SK-N-SH (cell line): ENCODE measurements around the gene HOXA2. TPM values are rescaled to one million over a fixed set of nuclear protein-coding genes. Genes with fewer than 3 reads are reported as not detected.

Experiments
- CTCF ChIA-PET: fragments of 300-600, 350-600 bp; formaldehyde crosslinking; extraction: SDS; loops from one replicate; lab custom pipeline; 2021; lab: Yijun Ruan, JAX
- POLR2A ChIA-PET: fragments of 350-600 bp; sonication (Branson Sonifier 250); formaldehyde crosslinking; extraction: SDS; loops from one replicate; lab custom pipeline; 2020; ENCODE audit warnings: antibody characterized with exemption, inconsistent platforms; lab: Yijun Ruan, JAX
- DNase-seq: peaks from one replicate; pipeline ENCODE4 v3.0.0; 2012
- H2AFZ ChIP-seq: fragments of 200-600 bp; sonication (generic); 2 replicates; pipeline ENCODE4 v1.8.1; 2016; ENCODE audit warnings: antibody characterized with exemption, mild to moderate bottlenecking, low read depth
- H3F3A ChIP-seq: fragments of 200-600 bp; sonication (generic); replicated peaks from 2 replicates; pipeline ENCODE3; 2016; ENCODE audit warnings: antibody characterized with exemption, mild to moderate bottlenecking; ENCODE audit not compliant: insufficient read depth
- H3K27ac ChIP-seq, 2 experiments: fragments of 200-500 bp in 1 of 2; fragments of 200-600 bp in 1 of 2; sonication (Bioruptor generic) in 1 of 2; sonication (generic), shearing (Covaris generic) in 1 of 2; 2 replicates each; pipeline versions ENCODE4 v1.5.1 to v1.6.1; 2014 to 2016; ENCODE audit warnings: low read depth in 2 of 2, inconsistent platforms in 1 of 2, low read length in 1 of 2, mild to moderate bottlenecking in 1 of 2, mixed read lengths in 1 of 2
- H3K27me3 ChIP-seq: fragments of 200-600 bp; sonication (generic), shearing (Covaris generic); 2 replicates; pipeline ENCODE4 v1.6.1; 2016; ENCODE audit warnings: mixed run types; ENCODE audit not compliant: insufficient read depth
- H3K36me3 ChIP-seq, 2 experiments: fragments of 200-500 bp in 1 of 2; fragments of 200-600 bp in 1 of 2; sonication (Bioruptor generic) in 1 of 2; sonication (generic) in 1 of 2; replicated peaks in 1 of 2; 2 replicates each; pipeline versions ENCODE3 to v1.5.1; 2014 to 2016; ENCODE audit warnings: low read length in 1 of 2, mild to moderate bottlenecking in 1 of 2; ENCODE audit not compliant: insufficient read depth in 2 of 2, control insufficient read depth in 1 of 2
- H3K4me1 ChIP-seq, 2 experiments: fragments of 200-500 bp in 1 of 2; fragments of 200-600 bp in 1 of 2; sonication (Bioruptor generic) in 1 of 2; sonication (generic), shearing (Covaris generic) in 1 of 2; 2 replicates each; pipeline versions ENCODE4 v1.5.1 to v1.6.1; 2014 to 2016; ENCODE audit warnings: low read depth in 1 of 2, low read length in 1 of 2, mixed run types in 1 of 2; ENCODE audit not compliant: insufficient read depth in 2 of 2, control insufficient read depth in 1 of 2
- H3K4me2 ChIP-seq: fragments of 200-600 bp; sonication (generic), shearing (Covaris generic); 2 replicates; pipeline ENCODE4 v1.6.1; 2017; ENCODE audit warnings: mixed run types
- H3K4me3 ChIP-seq, 2 experiments: fragments of 200-500 bp in 1 of 2; fragments of 200-600 bp in 1 of 2; sonication (Bioruptor generic) in 1 of 2; sonication (generic), shearing (Covaris generic) in 1 of 2; 2 replicates each; pipeline versions ENCODE4 v1.5.1 to v1.8.1; 2014 to 2016; ENCODE audit warnings: low read depth in 2 of 2, inconsistent platforms in 1 of 2, low read length in 1 of 2, mild to moderate bottlenecking in 1 of 2, mixed read lengths in 1 of 2, moderate library complexity in 1 of 2
- H3K79me2 ChIP-seq: fragments of 200-600 bp; sonication (generic); 2 replicates; pipeline ENCODE4 v1.8.1; 2017; ENCODE audit warnings: mild to moderate bottlenecking; ENCODE audit not compliant: insufficient read depth
- H3K9ac ChIP-seq: fragments of 200-600 bp; sonication (generic); 2 replicates; pipeline ENCODE4 v1.6.1; 2017; ENCODE audit warnings: mixed run types
- H3K9me2 ChIP-seq: fragments of 200-600 bp; sonication (generic); 2 replicates; pipeline ENCODE4 v1.6.1; 2017; ENCODE audit warnings: mixed run types
- H3K9me3 ChIP-seq: fragments of 200-600 bp; sonication (generic); 2 replicates; pipeline ENCODE4 v1.6.1; 2017; ENCODE audit warnings: mixed run types, mild to moderate bottlenecking, moderate library complexity
- H4K20me1 ChIP-seq: fragments of 200-600 bp; sonication (generic); 2 replicates; pipeline ENCODE4 v1.6.1; 2017; ENCODE audit warnings: mild to moderate bottlenecking, mixed run types; ENCODE audit not compliant: insufficient read depth
- CHD2 ChIP-seq: fragments of 150-350 bp; IDR thresholded peaks from 2 replicates; pipeline ENCODE4 v1.6.1; 2018; ENCODE audit warnings: low read length; ENCODE audit not compliant: partially characterized antibody
- ELF1 ChIP-seq: IDR thresholded peaks from 2 replicates; pipeline ENCODE4 v1.4.0; 2012
- EP300 ChIP-seq, 2 experiments: IDR thresholded peaks; 2 replicates each; pipeline versions ENCODE4 v1.4.0 to v1.6.1; 2012; ENCODE audit warnings: borderline replicate concordance in 1 of 2, low read depth in 1 of 2, low read length in 1 of 2
- EZH2phosphoT487 ChIP-seq: fragments of 200-600 bp; sonication (generic); IDR thresholded peaks from 2 replicates; pipeline ENCODE4 v1.6.1; 2017; ENCODE audit warnings: low read depth, mixed run types, mild to moderate bottlenecking, antibody characterized with exemption, moderate library complexity, borderline replicate concordance
- MXI1 ChIP-seq: IDR thresholded peaks from 2 replicates; pipeline ENCODE4 v1.6.1; 2012; ENCODE audit warnings: mild to moderate bottlenecking, low read depth, low read length, improper control_type of control experiment
- POLR2AphosphoS5 ChIP-seq: IDR thresholded peaks from 2 replicates; pipeline ENCODE4 v1.6.1; 2012; ENCODE audit warnings: low read depth, low read length
- SMC3 ChIP-seq: IDR thresholded peaks from 2 replicates; pipeline ENCODE4 v1.6.1; 2012; ENCODE audit warnings: low read depth, low read length, improper control_type of control experiment
- TEAD4 ChIP-seq: IDR thresholded peaks from 2 replicates; pipeline ENCODE4 v1.4.0; 2012; ENCODE audit warnings: mild to moderate bottlenecking, borderline replicate concordance; ENCODE audit not compliant: insufficient read depth
- WGBS: methylation state at CpG from one replicate; pipeline ENCODE4 v1.1.6; 2017; ENCODE audit warnings: low lambda C conversion rate; 5-methylcytosine and 5-hydroxymethylcytosine counted together
- polyA plus RNA-seq, 3 experiments: library from polyadenylated mRNA; depleted of rRNA; stranded (reverse); fragments of >200 nt; gene quantifications; 2 replicates each; pipeline ENCODE4 v1.2.3, GENCODE V29; 2012
- TF ChIP-seq, protein P1 (sequence below): fragments of 150-350 bp; IDR thresholded peaks from 2 replicates; pipeline ENCODE4 v1.6.1; 2017; ENCODE audit warnings: antibody characterized with exemption, low read length, low read depth, borderline replicate concordance

HOXA2 gene
- polyA plus RNA-seq, 1 of the 3 experiments (the other 2 are of a cell fraction), result not detected

DNA sequence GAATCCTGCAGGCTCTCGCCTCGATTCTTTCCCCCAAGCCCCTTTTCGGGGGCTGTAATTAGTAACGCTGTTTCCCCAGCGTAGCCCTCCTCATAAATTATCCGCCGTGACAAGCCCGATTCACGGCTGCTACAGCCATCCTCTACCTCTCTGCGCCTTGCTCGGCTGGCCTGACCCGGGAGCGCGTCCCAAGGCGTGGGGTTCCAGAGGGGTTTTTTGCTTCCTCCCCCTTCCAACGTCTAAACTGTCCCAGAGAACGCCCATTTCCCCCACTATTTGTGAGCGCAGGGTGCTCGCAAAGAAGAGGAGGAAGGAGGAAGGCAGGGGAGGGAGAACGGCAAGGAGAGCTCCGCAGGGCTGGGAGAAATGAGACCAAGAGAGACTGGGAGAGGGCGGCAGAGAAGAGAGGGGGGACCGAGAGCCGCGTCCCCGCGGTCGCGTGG lies 40.1 kb upstream of the HOXA2 start:
- H3K9me2 ChIP-seq, result no peaks in the 10 kb centered on the region
- no peaks in the 10 kb centered on the region for H3K79me2 ChIP-seq
- POLR2A ChIA-PET, result no interaction called here
- no peaks in the 10 kb centered on the region for H3F3A ChIP-seq
- no peak for DNase-seq
- no peak overlapping the region for H3K27ac ChIP-seq
- H4K20me1 ChIP-seq, result no peaks in the 10 kb centered on the region
- H3K4me2 ChIP-seq, result peak overlapping the region; percentile 42; the same call in 1 of the 2 replicates
- peaks cover 11 to 12% of the 10 kb centered on the region in 2 experiments; a peak in 1 of 4 replicates for H3K4me1 ChIP-seq
- WGBS, result 11% methylated on average over 29 of the region's 29 CpGs
- H3K9me3 ChIP-seq, result no peaks in the 10 kb centered on the region
- no peak overlapping the region for H3K9ac ChIP-seq
- no peak overlapping the region for H2AFZ ChIP-seq
- no peaks in the 10 kb centered on the region for H3K36me3 ChIP-seq
- peaks cover 100% of the 10 kb centered on the region for H3K27me3 ChIP-seq
- no peak for TF ChIP-seq ELF1
- TF ChIP-seq MXI1, result no peak
- no peak for TF ChIP-seq TEAD4
- no peak for TF ChIP-seq POLR2AphosphoS5
- peak; percentile 39; the same call in 1 of the 2 replicates for TF ChIP-seq EZH2phosphoT487
- TF ChIP-seq, protein P1, sequence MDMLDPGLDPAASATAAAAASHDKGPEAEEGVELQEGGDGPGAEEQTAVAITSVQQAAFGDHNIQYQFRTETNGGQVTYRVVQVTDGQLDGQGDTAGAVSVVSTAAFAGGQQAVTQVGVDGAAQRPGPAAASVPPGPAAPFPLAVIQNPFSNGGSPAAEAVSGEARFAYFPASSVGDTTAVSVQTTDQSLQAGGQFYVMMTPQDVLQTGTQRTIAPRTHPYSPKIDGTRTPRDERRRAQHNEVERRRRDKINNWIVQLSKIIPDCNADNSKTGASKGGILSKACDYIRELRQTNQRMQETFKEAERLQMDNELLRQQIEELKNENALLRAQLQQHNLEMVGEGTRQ, result no peak
- no peak for TF ChIP-seq CHD2
- CTCF ChIA-PET, result interaction anchor here (1.0 to 10.9 kb wide), 13 partner anchors 9 to 1250 kb away, joined by 3 to 270 read pairs (median 7); partner anchors contain the start of genes HOXA3, HOXA4 and HOXA7
- no peak overlapping the region for H3K4me3 ChIP-seq

DNA sequence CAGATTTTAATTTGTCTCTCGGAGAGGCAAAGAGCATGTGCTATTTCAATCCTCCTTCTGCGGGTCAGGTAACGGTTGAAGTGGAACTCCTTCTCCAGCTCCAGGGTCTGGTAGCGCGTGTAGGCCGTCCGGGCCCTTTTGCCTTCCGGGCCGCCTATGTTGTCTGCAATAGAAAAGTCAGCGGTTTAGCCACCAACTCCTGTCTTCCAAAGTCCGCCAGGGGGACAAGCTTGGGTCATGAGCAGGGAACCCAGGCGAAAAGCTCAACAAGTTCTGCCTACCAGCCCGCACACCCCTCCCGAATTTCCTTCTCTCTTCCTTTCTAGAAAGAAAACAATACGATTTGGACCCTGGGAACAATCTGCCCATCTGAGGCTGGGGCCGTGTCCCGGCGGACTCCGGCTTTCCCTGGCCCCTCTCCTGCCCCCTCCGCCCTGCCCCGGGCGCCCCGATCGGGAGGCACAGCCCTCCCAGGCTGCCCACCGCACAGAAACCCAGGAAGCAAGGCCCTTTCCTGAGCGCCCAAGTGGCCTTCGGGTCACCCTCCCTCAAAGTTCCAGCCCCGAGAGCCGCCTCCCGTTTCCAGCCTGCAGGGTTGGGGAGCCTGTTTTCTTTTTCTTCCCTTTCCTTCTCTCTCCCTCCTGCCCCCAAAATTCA lies 39.6 kb upstream of the HOXA2 start:
- WGBS, result 18% methylated on average over 20 of the region's 30 CpGs
- no peaks in the 10 kb centered on the region for H3F3A ChIP-seq
- H3K9me3 ChIP-seq, result no peaks in the 10 kb centered on the region
- H3K27me3 ChIP-seq, result peaks cover 100% of the 10 kb centered on the region
- no peak overlapping the region for H3K4me2 ChIP-seq
- no peak overlapping the region for H2AFZ ChIP-seq
- H3K4me1 ChIP-seq, result peaks cover 11 to 12% of the 10 kb centered on the region in 2 experiments; a peak in 1 of 4 replicates
- H3K27ac ChIP-seq, result no peak overlapping the region
- ChIA-PET CTCF (interaction anchor here (1.0 to 3.9 kb wide), 12 partner anchors 9 to 1249 kb away, joined by 3 to 36 read pairs (median 4); partner anchors contain the start of genes HOXA3 and HOXA4), POLR2A (no interaction called here)
- no peaks in the 10 kb centered on the region for H3K79me2 ChIP-seq
- H3K4me3 ChIP-seq, result no peak overlapping the region
- H3K9ac ChIP-seq, result no peak overlapping the region
- peak; percentile 50 for DNase-seq
- no peaks in the 10 kb centered on the region for H3K36me3 ChIP-seq
- H3K9me2 ChIP-seq, result no peaks in the 10 kb centered on the region
- no peak for TF ChIP-seq SMC3
- TF ChIP-seq EP300 (IDR thresholded peaks at IDR 0.05; ENCODE audit: borderline replicate concordance in 1 of 2, low read depth in 1 of 2, low read length in 1 of 2), result no peak
- 0 out of 2 replicates have a peak, but pooled peaks have one; percentile 18 for TF ChIP-seq EZH2phosphoT487
- H4K20me1 ChIP-seq, result no peaks in the 10 kb centered on the region
